Measurements from ENCODE around the gene TAS1R1. TPM values are rescaled to one million over a fixed set of nuclear protein-coding genes. Genes with fewer than 3 reads are reported as not detected.

Gene TAS1R1
- total and polyA plus RNA-seq, 10 of the 15 experiments (the other 5 are each of a cell fraction or from before 2014, with no cell fraction given) = 0.03 to 0.06 (median 0.04) TPM; not detected in 7

DNA sequence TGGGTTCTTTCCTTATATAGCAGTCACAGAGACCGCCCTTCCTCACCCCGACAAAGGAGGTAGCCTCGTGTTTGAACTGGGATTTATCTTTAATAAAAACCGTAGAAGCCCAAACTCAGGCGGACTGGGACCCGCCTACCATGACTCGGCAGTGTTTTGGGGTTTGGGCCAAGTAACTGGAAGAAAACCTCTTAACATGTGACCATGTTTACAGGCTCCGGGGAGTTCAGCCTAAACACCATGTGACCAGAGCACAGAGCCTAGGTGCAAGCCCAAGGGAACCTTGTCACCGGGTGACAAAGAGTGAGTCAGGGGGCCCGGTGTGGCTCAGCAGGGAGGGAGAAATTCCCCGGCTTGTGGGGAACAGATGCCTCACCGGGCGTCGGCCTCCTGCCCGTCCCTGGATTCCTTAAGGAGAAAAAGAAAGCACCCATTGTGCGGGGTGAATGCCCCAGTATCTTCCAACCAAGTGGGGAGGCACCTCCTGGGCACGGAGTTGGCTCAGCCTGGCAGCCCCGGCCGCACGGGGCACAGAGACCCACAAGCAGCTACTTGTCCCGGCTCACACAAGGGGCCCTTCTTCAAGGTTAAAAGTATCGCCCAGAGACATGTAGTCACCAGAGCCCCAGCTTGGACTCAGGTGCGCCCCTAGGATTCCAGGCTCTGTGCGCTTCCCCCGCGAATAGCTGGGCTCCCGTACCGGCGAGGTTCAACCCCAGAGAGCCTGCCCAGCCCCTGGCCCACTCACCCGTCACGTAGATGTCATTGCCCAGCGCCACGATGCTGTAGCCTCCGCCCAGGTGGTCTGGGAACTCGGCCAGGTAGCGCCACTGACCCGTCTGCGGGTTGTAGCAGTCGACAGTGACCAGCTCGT, 46.2 kb downstream of the TAS1R1 start (continued):
- TF ChIP-seq, protein P1, sequence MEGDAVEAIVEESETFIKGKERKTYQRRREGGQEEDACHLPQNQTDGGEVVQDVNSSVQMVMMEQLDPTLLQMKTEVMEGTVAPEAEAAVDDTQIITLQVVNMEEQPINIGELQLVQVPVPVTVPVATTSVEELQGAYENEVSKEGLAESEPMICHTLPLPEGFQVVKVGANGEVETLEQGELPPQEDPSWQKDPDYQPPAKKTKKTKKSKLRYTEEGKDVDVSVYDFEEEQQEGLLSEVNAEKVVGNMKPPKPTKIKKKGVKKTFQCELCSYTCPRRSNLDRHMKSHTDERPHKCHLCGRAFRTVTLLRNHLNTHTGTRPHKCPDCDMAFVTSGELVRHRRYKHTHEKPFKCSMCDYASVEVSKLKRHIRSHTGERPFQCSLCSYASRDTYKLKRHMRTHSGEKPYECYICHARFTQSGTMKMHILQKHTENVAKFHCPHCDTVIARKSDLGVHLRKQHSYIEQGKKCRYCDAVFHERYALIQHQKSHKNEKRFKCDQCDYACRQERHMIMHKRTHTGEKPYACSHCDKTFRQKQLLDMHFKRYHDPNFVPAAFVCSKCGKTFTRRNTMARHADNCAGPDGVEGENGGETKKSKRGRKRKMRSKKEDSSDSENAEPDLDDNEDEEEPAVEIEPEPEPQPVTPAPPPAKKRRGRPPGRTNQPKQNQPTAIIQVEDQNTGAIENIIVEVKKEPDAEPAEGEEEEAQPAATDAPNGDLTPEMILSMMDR (IDR thresholded peaks at IDR 0.05 in 2 of 3, conservative IDR thresholded peaks at IDR 0.05 in 1 of 3; ENCODE audit: control insufficient read depth in 2 of 3, extremely low read depth in 1 of 3, insufficient read depth in 1 of 3, low read depth in 3 of 3, low read length in 3 of 3) = peak in 1 of 3 experiments; percentile 1; a peak in 1 of 6 replicates
- TF ChIP-seq SMAD1 (IDR thresholded peaks at IDR 0.05; ENCODE audit: low read depth, partially characterized antibody) (no peak), POLR2AphosphoS2 (IDR thresholded peaks at IDR 0.05; ENCODE audit: low read depth, low read length) (0 out of 2 replicates have a peak, but pooled peaks have one; percentile 28), RAD51 (IDR thresholded peaks at IDR 0.05) (peak; percentile 96), FOXM1 (IDR thresholded peaks at IDR 0.05; ENCODE audit: low read depth, low read length) (no peak), CREB1 (IDR thresholded peaks at IDR 0.05; ENCODE audit: low read depth) (peak; percentile 44), SP1 (IDR thresholded peaks at IDR 0.05; ENCODE audit: low read depth, low read length) (no peak), RFX5 (IDR thresholded peaks at IDR 0.05; ENCODE audit: low read depth, low read length) (no peak), HDGF (IDR thresholded peaks at IDR 0.05) (no peak)
- TF ChIP-seq, protein P2, sequence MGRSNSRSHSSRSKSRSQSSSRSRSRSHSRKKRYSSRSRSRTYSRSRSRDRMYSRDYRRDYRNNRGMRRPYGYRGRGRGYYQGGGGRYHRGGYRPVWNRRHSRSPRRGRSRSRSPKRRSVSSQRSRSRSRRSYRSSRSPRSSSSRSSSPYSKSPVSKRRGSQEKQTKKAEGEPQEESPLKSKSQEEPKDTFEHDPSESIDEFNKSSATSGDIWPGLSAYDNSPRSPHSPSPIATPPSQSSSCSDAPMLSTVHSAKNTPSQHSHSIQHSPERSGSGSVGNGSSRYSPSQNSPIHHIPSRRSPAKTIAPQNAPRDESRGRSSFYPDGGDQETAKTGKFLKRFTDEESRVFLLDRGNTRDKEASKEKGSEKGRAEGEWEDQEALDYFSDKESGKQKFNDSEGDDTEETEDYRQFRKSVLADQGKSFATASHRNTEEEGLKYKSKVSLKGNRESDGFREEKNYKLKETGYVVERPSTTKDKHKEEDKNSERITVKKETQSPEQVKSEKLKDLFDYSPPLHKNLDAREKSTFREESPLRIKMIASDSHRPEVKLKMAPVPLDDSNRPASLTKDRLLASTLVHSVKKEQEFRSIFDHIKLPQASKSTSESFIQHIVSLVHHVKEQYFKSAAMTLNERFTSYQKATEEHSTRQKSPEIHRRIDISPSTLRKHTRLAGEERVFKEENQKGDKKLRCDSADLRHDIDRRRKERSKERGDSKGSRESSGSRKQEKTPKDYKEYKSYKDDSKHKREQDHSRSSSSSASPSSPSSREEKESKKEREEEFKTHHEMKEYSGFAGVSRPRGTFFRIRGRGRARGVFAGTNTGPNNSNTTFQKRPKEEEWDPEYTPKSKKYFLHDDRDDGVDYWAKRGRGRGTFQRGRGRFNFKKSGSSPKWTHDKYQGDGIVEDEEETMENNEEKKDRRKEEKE (IDR thresholded peaks at IDR 0.05) = no peak
- TF ChIP-seq, protein P3, sequence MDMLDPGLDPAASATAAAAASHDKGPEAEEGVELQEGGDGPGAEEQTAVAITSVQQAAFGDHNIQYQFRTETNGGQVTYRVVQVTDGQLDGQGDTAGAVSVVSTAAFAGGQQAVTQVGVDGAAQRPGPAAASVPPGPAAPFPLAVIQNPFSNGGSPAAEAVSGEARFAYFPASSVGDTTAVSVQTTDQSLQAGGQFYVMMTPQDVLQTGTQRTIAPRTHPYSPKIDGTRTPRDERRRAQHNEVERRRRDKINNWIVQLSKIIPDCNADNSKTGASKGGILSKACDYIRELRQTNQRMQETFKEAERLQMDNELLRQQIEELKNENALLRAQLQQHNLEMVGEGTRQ (IDR thresholded peaks at IDR 0.05; ENCODE audit: borderline replicate concordance, low read depth, low read length) = peak; percentile 77
- TF ChIP-seq, protein P4, sequence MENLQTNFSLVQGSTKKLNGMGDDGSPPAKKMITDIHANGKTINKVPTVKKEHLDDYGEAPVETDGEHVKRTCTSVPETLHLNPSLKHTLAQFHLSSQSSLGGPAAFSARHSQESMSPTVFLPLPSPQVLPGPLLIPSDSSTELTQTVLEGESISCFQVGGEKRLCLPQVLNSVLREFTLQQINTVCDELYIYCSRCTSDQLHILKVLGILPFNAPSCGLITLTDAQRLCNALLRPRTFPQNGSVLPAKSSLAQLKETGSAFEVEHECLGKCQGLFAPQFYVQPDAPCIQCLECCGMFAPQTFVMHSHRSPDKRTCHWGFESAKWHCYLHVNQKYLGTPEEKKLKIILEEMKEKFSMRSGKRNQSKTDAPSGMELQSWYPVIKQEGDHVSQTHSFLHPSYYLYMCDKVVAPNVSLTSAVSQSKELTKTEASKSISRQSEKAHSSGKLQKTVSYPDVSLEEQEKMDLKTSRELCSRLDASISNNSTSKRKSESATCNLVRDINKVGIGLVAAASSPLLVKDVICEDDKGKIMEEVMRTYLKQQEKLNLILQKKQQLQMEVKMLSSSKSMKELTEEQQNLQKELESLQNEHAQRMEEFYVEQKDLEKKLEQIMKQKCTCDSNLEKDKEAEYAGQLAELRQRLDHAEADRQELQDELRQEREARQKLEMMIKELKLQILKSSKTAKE (IDR thresholded peaks at IDR 0.05; ENCODE audit: low read depth, poor library complexity, severe bottlenecking) = peak; percentile 23
- TF ChIP-seq, protein P5, sequence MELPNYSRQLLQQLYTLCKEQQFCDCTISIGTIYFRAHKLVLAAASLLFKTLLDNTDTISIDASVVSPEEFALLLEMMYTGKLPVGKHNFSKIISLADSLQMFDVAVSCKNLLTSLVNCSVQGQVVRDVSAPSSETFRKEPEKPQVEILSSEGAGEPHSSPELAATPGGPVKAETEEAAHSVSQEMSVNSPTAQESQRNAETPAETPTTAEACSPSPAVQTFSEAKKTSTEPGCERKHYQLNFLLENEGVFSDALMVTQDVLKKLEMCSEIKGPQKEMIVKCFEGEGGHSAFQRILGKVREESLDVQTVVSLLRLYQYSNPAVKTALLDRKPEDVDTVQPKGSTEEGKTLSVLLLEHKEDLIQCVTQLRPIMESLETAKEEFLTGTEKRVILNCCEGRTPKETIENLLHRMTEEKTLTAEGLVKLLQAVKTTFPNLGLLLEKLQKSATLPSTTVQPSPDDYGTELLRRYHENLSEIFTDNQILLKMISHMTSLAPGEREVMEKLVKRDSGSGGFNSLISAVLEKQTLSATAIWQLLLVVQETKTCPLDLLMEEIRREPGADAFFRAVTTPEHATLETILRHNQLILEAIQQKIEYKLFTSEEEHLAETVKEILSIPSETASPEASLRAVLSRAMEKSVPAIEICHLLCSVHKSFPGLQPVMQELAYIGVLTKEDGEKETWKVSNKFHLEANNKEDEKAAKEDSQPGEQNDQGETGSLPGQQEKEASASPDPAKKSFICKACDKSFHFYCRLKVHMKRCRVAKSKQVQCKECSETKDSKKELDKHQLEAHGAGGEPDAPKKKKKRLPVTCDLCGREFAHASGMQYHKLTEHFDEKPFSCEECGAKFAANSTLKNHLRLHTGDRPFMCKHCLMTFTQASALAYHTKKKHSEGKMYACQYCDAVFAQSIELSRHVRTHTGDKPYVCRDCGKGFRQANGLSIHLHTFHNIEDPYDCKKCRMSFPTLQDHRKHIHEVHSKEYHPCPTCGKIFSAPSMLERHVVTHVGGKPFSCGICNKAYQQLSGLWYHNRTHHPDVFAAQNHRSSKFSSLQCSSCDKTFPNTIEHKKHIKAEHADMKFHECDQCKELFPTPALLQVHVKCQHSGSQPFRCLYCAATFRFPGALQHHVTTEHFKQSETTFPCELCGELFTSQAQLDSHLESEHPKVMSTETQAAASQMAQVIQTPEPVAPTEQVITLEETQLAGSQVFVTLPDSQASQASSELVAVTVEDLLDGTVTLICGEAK (IDR thresholded peaks at IDR 0.05; ENCODE audit: borderline replicate concordance) = 0 out of 2 replicates have a peak, but pooled peaks have one; percentile 4

All from GM12878 (cell line).